Measurements from ENCODE around the gene GARIN5A. TPM values are rescaled to one million over a fixed set of nuclear protein-coding genes. Genes with fewer than 3 reads are reported as not detected.

The GARIN5A gene
- total RNA-seq, 6 donors from 2014 or later, result 2.4 to 10.1 (median 3.0) TPM; not detected in 1

DNA sequence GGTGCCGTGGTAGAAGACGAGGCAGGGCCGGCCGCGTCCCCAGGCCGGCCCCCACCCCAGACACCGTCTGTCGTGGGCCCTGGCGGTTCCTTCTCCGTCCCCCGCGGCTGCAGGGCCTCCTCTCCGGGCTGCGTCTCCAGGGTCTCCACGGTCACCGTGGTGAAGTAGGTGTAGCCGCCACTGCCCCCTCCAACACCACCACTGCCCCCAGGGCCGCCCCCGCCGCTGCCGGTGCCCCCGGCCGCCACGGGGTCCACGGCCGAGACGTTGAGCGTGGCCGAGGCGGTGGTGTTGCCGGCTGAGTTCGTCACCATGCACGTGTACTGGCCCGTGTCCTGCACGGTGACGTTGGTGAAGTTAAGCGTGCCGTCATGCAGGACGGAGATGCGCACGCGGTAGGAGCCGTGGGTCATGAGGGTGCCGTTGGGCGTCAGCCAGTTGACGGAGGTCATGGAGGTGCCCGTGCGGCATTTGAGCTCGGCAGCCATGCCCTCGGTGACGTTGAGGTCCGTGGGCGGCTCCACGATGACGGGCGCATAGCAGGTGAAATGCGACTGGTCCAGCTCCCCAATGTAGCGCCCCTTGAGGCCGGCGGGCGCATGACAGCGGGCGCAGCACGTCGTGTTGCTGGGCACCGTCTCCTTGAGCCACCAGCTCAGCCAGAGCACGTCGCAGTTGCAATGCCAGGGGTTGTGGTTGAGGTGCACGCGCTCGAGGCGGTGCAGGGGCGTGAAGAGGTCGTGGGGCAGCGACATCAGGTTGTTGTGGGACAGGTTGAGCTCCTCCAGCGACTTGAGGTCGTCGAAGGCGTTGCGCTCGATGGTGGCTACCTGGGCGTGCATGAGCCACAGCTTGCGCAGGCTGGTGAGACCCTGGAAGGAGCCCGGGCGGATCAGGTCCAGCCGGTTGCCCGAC is 41.7 kb upstream of the GARIN5A start:
- no peak for TF ChIP-seq EP300 (IDR thresholded peaks at IDR 0.05)
- TF ChIP-seq, protein P1, sequence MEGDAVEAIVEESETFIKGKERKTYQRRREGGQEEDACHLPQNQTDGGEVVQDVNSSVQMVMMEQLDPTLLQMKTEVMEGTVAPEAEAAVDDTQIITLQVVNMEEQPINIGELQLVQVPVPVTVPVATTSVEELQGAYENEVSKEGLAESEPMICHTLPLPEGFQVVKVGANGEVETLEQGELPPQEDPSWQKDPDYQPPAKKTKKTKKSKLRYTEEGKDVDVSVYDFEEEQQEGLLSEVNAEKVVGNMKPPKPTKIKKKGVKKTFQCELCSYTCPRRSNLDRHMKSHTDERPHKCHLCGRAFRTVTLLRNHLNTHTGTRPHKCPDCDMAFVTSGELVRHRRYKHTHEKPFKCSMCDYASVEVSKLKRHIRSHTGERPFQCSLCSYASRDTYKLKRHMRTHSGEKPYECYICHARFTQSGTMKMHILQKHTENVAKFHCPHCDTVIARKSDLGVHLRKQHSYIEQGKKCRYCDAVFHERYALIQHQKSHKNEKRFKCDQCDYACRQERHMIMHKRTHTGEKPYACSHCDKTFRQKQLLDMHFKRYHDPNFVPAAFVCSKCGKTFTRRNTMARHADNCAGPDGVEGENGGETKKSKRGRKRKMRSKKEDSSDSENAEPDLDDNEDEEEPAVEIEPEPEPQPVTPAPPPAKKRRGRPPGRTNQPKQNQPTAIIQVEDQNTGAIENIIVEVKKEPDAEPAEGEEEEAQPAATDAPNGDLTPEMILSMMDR (IDR thresholded peaks at IDR 0.05), result peak in 1 of 6 experiments; percentile 9
- no peak for TF ChIP-seq POLR2A (IDR thresholded peaks at IDR 0.05)
- no peak for TF ChIP-seq POLR2AphosphoS5 (IDR thresholded peaks at IDR 0.05)
- DNase-seq, result peak in 1 of 2 donors; percentile 82
- no peaks in the 10 kb centered on the region for H3K4me1 ChIP-seq
- no peaks in the 10 kb centered on the region for H3K9me3 ChIP-seq
- ATAC-seq (ENCODE audit: low FRiP score in 2 of 2), result no peak
- H3K4me3 ChIP-seq, result no peak overlapping the region
- H3K27ac ChIP-seq, result no peak overlapping the region
- H3K27me3 ChIP-seq, result no peaks in the 10 kb centered on the region
- WGBS, 2 donors, result 95 to 96% methylated on average over 58 to 79 of the region's 87 CpGs
- H3K36me3 ChIP-seq, result no peaks in the 10 kb centered on the region

DNA sequence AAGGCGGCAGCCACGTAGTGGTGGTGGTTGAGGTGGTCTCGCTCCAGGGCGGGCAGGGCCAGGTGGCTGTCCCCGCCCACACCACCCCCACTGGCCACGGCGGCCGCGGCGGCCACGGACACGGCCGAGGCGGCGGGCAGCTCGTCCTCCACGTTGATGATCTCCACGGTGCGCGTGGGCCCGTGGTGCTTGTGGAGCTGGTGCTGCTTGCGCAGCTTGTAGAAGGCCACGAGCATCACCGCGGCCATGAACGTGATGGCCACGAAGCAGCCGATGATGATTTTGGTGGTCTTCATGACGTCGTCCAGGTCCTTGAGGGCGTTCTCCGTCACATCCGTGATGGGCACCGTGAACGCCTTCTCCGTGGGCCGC is 41.0 kb upstream of the GARIN5A start:
- Histone ChIP-seq H3K27me3 (no peaks in the 10 kb centered on the region), H3K4me1 (no peaks in the 10 kb centered on the region), H3K9me3 (no peaks in the 10 kb centered on the region), H3K36me3 (no peaks in the 10 kb centered on the region), H3K4me3 (no peak overlapping the region), H3K27ac (no peak overlapping the region)
- WGBS, 2 donors, result 95 to 96% methylated on average over 16 to 33 of the region's 37 CpGs
- peak in 1 of 2 donors; percentile 80 for DNase-seq
- ATAC-seq (ENCODE audit: low FRiP score in 2 of 2), result no peak
- TF ChIP-seq EP300 (IDR thresholded peaks at IDR 0.05) (no peak), POLR2AphosphoS5 (IDR thresholded peaks at IDR 0.05) (no peak), POLR2A (IDR thresholded peaks at IDR 0.05) (no peak)
- TF ChIP-seq, protein P1 (IDR thresholded peaks at IDR 0.05), result no peak

DNA sequence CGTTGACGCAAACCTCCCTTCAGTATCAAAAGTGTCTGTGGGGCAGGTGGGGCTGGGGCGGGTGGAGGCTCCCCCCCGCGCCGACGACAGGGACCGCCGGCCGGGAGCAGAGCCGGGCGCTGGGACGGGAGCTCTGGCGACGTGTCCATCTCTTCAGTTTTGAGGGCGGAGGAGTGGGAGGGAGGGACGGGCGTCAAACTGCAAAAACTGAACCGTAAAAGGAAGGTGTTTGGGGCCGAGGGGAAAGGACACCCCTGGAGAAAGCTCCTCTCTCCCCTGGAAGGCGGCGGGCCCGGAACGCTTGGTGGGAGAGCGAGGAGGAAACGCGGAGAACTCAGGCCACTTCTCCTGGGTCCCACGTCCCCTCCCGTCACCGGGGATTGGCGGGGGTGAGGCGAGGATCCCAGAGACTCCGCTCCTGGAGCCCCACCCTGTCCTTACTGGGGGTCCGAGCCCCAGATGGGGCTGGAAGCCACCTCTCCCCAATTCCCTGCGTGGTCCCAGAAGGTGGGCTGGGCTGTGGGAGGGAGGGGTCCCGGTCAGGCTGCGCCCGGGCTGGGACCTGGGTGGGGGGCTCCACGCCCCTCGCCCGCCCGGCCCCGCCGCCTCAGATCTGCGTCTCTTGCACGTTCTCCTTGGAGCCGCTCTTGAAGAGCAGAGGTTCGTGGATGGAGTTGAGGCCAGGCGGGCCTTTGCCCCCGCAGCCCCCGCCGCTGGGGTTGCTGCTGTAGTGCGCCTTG is 40.5 kb upstream of the GARIN5A start:
- DNase-seq (peak in 1 of 2 donors; percentile 76), ATAC-seq (ENCODE audit: low FRiP score in 2 of 2) (no peak)
- H3K9me3 ChIP-seq, result no peaks in the 10 kb centered on the region
- no peak overlapping the region for H3K27ac ChIP-seq
- TF ChIP-seq POLR2AphosphoS5 (IDR thresholded peaks at IDR 0.05) (no peak), POLR2A (IDR thresholded peaks at IDR 0.05) (no peak), EP300 (IDR thresholded peaks at IDR 0.05) (no peak)
- TF ChIP-seq, protein P1 (IDR thresholded peaks at IDR 0.05), result no peak
- H3K36me3 ChIP-seq, result no peaks in the 10 kb centered on the region
- no peak overlapping the region for H3K4me3 ChIP-seq
- no peaks in the 10 kb centered on the region for H3K27me3 ChIP-seq
- no peaks in the 10 kb centered on the region for H3K4me1 ChIP-seq
- 65 to 75% methylated on average over 43 to 46 of the region's 53 CpGs for WGBS, 2 donors

DNA sequence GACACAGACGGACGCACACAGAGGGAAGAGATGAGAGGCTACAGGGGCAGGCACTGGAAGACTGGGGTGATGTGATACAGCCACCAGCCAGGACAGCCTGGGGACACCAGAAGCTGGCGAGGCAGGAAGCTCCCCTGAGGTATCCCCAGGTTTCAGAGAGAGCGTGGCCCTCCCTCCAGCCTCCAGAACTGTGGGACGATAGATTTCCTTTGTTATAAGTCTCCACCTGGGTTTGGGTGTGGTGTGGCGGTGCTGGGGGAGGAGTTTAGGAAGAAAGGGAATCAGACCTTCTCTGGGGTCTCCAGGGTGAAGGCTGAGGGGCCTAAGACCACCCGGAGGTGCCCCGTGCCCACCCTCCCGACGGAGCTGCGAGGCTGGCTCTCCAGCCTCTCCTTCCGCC is 39.8 kb upstream of the GARIN5A start:
- H3K36me3 ChIP-seq, result no peaks in the 10 kb centered on the region
- H3K27me3 ChIP-seq, result no peaks in the 10 kb centered on the region
- no peak overlapping the region for H3K27ac ChIP-seq
- no peak for ATAC-seq (ENCODE audit: low FRiP score in 2 of 2)
- peaks cover 0 to 6% (median 0%) of the 10 kb centered on the region in 4 donors for H3K4me1 ChIP-seq
- H3K9me3 ChIP-seq, result no peaks in the 10 kb centered on the region
- 62% methylated on average over 12 of the region's 12 CpGs for WGBS, 2 donors
- H3K4me3 ChIP-seq, result no peak overlapping the region
- TF ChIP-seq, protein P1 (IDR thresholded peaks at IDR 0.05), result no peak
- TF ChIP-seq POLR2A (IDR thresholded peaks at IDR 0.05), result no peak
- no peak for TF ChIP-seq EP300 (IDR thresholded peaks at IDR 0.05)
- TF ChIP-seq POLR2AphosphoS5 (IDR thresholded peaks at IDR 0.05), result no peak
- no peak for DNase-seq
